GM23338 (cell line): ENCODE results near the gene HSPG2. TPM values are rescaled to one million over a fixed set of nuclear protein-coding genes. Genes with fewer than 3 reads are reported as not detected.

Experiments used
- ATAC-seq: fragments of 200-7000 bp; cut with Tn5 transposase; 3 replicates; pipeline ENCODE4 v1.9.1; 2020
- DNase-seq: peaks from one replicate; pipeline ENCODE4 v3.0.0-alpha.2; 2015; ENCODE audit warnings: low spot score
- H2AFZ ChIP-seq: fragments of 200-600 bp; sonication (generic); 2 replicates; pipeline ENCODE4 v1.8.0; 2016; ENCODE audit warnings: antibody characterized with exemption, mild to moderate bottlenecking, moderate library complexity
- H3F3A ChIP-seq: fragments of 200-600 bp; sonication (generic); replicated peaks from 2 replicates; pipeline ENCODE4 v1.8.0; 2017; ENCODE audit warnings: antibody characterized with exemption, mixed run types, low read depth
- H3K27ac ChIP-seq: fragments of 200-600 bp; sonication (generic); 2 replicates; pipeline ENCODE4 v1.6.1; 2016; ENCODE audit warnings: low read depth
- H3K27me3 ChIP-seq: fragments of 200-600 bp; sonication (generic); 2 replicates; pipeline ENCODE4 v1.8.0; 2016; ENCODE audit warnings: mild to moderate bottlenecking, mixed run types, moderate library complexity; ENCODE audit not compliant: insufficient read depth
- H3K36me3 ChIP-seq: fragments of 200-600 bp; sonication (generic); 2 replicates; pipeline ENCODE4 v1.8.0; 2016; ENCODE audit warnings: mild to moderate bottlenecking; ENCODE audit not compliant: insufficient read depth
- H3K4me1 ChIP-seq: fragments of 200-600 bp; sonication (generic); 2 replicates; pipeline ENCODE4 v1.8.0; 2016; ENCODE audit warnings: mild to moderate bottlenecking, moderate library complexity; ENCODE audit not compliant: insufficient read depth
- H3K4me2 ChIP-seq: fragments of 200-600 bp; sonication (generic); 2 replicates; pipeline ENCODE4 v1.7.1; 2017; ENCODE audit warnings: mixed run types
- H3K4me3 ChIP-seq: fragments of 200-600 bp; sonication (generic); 2 replicates; pipeline ENCODE4 v1.6.1; 2016; ENCODE audit warnings: mixed run types
- H3K79me2 ChIP-seq: fragments of 200-600 bp; sonication (generic); replicated peaks from 2 replicates; pipeline ENCODE4 v1.8.0; 2017; ENCODE audit warnings: mild to moderate bottlenecking; ENCODE audit not compliant: insufficient read depth
- H3K9me2 ChIP-seq: fragments of 200-600 bp; sonication (generic); 2 replicates; pipeline ENCODE4 v1.8.0; 2017; ENCODE audit not compliant: insufficient read depth
- H4K20me1 ChIP-seq: fragments of 200-600 bp; sonication (generic); replicated peaks from 2 replicates; pipeline ENCODE4 v1.8.0; 2017; ENCODE audit warnings: mild to moderate bottlenecking; ENCODE audit not compliant: insufficient read depth
- H3K27ac Mint-ChIP-seq: 2 replicates; pipeline ENCODE4 v1.8.0; 2020; ENCODE audit warnings: inconsistent platforms, mild to moderate bottlenecking, moderate library complexity, mixed read lengths
- H3K27me3 Mint-ChIP-seq: 3 replicates; pipeline ENCODE4 v1.8.0; 2022; ENCODE audit warnings: low read depth, mild to moderate bottlenecking, moderate library complexity, mixed read lengths, inconsistent platforms; ENCODE audit not compliant: insufficient read depth, poor library complexity
- H3K36me3 Mint-ChIP-seq: 3 replicates; pipeline ENCODE4 v1.8.0; 2021; ENCODE audit warnings: low read depth, mild to moderate bottlenecking, inconsistent platforms, moderate library complexity, mixed read lengths
- H3K4me1 Mint-ChIP-seq: 3 replicates; pipeline ENCODE4 v1.8.0; 2020; ENCODE audit warnings: mild to moderate bottlenecking, inconsistent platforms, mixed read lengths
- H3K4me3 Mint-ChIP-seq: 3 replicates; pipeline ENCODE4 v1.8.0; 2021; ENCODE audit warnings: moderate library complexity, mild to moderate bottlenecking, inconsistent platforms, mixed read lengths
- H3K9me3 Mint-ChIP-seq: 3 replicates; pipeline ENCODE4 v1.8.0; 2020; ENCODE audit warnings: moderate library complexity, mild to moderate bottlenecking, inconsistent platforms, mixed read lengths
- EZH2 ChIP-seq: fragments of 200-600 bp; sonication (generic); IDR thresholded peaks from one replicate; pipeline ENCODE4 v1.8.0; 2017; ENCODE audit warnings: antibody characterized with exemption, mild to moderate bottlenecking, low read depth; ENCODE audit not compliant: unreplicated experiment
- NANOG ChIP-seq: IDR thresholded peaks from 2 replicates; pipeline ENCODE4 v1.6.1; 2016; ENCODE audit warnings: antibody characterized with exemption, borderline replicate concordance
- POLR2AphosphoS5 ChIP-seq: IDR thresholded peaks from 2 replicates; pipeline ENCODE4 v1.6.1; 2016; ENCODE audit warnings: antibody characterized with exemption, low read depth
- REST ChIP-seq: IDR thresholded peaks from one replicate; pipeline ENCODE4 v1.6.1; 2018; ENCODE audit warnings: antibody characterized with exemption; ENCODE audit not compliant: unreplicated experiment
- STAT1 ChIP-seq: IDR thresholded peaks from one replicate; pipeline ENCODE4 v1.6.1; 2016; ENCODE audit warnings: antibody characterized with exemption; ENCODE audit not compliant: unreplicated experiment
- ZNF114 ChIP-seq: fragments of 250-450 bp; sonication (Bioruptor Pico); IDR thresholded peaks from 2 replicates; pipeline ENCODE4 v1.5.0; 2020; ENCODE audit warnings: mild to moderate bottlenecking, moderate library complexity
- polyA plus RNA-seq: library from polyadenylated mRNA; unstranded; fragments of >200 nt; fragmentation: Nextera tagmentation; extraction: Ambion mirVana; gene quantifications from 2 replicates; pipeline ENCODE4 v1.2.1, GENCODE V29; 2016
- total RNA-seq: library from RNA; depleted of rRNA; stranded (reverse); fragments of >200 nt; shearing (Covaris generic); gene quantifications from 2 replicates; pipeline ENCODE4 v1.2.3, GENCODE V29; 2014
- TF ChIP-seq, protein P1 (sequence below), 2 experiments: fragments of 200-600 bp in 1 of 2; sonication (generic) in 1 of 2; conservative IDR thresholded peaks; 2 replicates each; pipeline versions ENCODE4 v1.5.1 to v1.6.1; 2016 to 2017; ENCODE audit warnings: antibody characterized with exemption in 2 of 2, low read depth in 2 of 2, mild to moderate bottlenecking in 2 of 2, moderate library complexity in 1 of 2
- TF ChIP-seq, protein P2 (sequence below): fragments of 250-450 bp; sonication (Bioruptor Pico); IDR thresholded peaks from 2 replicates; pipeline ENCODE4 v1.5.0; 2020; ENCODE audit warnings: mild to moderate bottlenecking, moderate library complexity

HSPG2 gene
- total and polyA plus RNA-seq, 2 experiments from 2014 or later, result 14.9 to 70.8 TPM

DNA sequence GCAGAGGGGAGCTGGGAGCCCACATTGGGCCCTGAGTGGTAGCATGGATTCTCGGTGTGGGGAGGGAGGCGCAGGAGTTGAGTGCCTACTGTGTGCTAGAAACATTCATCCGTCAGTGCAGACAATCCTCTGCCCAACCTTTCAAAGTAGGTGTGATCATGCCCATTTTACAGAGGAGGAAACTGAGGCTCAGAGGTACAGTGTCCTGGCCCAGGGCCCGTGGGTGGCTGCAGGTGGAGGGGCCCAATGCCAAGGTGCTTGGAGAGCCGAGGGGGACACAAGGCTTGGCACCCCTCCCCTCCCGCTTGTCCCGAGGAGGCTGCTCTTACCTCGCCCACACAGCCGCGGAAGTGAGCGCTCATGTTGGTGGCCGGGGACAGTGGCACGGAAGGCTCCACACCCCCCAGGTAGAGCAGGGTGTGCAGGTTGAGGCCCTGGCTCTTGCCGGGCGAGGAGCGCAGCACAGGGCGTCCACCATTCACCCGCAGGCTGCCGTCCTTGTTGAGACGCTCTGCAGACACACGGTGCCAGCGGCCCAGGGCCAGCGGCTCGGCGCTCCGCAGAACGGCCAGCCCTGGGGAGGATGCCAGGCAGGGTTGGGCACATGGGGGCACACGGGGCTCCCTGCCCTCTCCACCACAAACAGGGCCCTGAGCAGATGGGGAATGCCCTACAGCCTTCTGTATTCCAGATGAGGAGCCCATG lies 108.5 kb downstream of the HSPG2 start:
- H3K27ac ChIP-seq, result no peak overlapping the region
- H3K4me2 ChIP-seq, result no peak overlapping the region
- no peaks in the 10 kb centered on the region for H3F3A ChIP-seq
- no peaks in the 10 kb centered on the region; the same call in 1 of the 2 replicates for H3K36me3 ChIP-seq
- Mint-ChIP-seq H3K4me3 (no peak overlapping the region), H3K4me1 (no peaks in the 10 kb centered on the region; the same call in 2 of the 3 replicates), H3K36me3 (peaks cover 43% of the 10 kb centered on the region), H3K9me3 (no peaks in the 10 kb centered on the region), H3K27ac (no peak overlapping the region), H3K27me3 (peaks cover 4% of the 10 kb centered on the region)
- no peaks in the 10 kb centered on the region for H3K4me1 ChIP-seq
- DNase-seq (no peak), ATAC-seq (no peak)
- H3K9me2 ChIP-seq, result no peaks in the 10 kb centered on the region
- no peak overlapping the region for H2AFZ ChIP-seq
- no peaks in the 10 kb centered on the region for H3K27me3 ChIP-seq
- H3K79me2 ChIP-seq, result no peaks in the 10 kb centered on the region
- no peaks in the 10 kb centered on the region for H4K20me1 ChIP-seq
- H3K4me3 ChIP-seq, result no peak overlapping the region
- no peak for TF ChIP-seq NANOG
- TF ChIP-seq, protein P1, sequence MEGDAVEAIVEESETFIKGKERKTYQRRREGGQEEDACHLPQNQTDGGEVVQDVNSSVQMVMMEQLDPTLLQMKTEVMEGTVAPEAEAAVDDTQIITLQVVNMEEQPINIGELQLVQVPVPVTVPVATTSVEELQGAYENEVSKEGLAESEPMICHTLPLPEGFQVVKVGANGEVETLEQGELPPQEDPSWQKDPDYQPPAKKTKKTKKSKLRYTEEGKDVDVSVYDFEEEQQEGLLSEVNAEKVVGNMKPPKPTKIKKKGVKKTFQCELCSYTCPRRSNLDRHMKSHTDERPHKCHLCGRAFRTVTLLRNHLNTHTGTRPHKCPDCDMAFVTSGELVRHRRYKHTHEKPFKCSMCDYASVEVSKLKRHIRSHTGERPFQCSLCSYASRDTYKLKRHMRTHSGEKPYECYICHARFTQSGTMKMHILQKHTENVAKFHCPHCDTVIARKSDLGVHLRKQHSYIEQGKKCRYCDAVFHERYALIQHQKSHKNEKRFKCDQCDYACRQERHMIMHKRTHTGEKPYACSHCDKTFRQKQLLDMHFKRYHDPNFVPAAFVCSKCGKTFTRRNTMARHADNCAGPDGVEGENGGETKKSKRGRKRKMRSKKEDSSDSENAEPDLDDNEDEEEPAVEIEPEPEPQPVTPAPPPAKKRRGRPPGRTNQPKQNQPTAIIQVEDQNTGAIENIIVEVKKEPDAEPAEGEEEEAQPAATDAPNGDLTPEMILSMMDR (conservative IDR thresholded peaks at IDR 0.05; ENCODE audit: low read depth in 2 of 2), result no peak
- no peak for TF ChIP-seq POLR2AphosphoS5
- no peak for TF ChIP-seq REST
- TF ChIP-seq, protein P2, sequence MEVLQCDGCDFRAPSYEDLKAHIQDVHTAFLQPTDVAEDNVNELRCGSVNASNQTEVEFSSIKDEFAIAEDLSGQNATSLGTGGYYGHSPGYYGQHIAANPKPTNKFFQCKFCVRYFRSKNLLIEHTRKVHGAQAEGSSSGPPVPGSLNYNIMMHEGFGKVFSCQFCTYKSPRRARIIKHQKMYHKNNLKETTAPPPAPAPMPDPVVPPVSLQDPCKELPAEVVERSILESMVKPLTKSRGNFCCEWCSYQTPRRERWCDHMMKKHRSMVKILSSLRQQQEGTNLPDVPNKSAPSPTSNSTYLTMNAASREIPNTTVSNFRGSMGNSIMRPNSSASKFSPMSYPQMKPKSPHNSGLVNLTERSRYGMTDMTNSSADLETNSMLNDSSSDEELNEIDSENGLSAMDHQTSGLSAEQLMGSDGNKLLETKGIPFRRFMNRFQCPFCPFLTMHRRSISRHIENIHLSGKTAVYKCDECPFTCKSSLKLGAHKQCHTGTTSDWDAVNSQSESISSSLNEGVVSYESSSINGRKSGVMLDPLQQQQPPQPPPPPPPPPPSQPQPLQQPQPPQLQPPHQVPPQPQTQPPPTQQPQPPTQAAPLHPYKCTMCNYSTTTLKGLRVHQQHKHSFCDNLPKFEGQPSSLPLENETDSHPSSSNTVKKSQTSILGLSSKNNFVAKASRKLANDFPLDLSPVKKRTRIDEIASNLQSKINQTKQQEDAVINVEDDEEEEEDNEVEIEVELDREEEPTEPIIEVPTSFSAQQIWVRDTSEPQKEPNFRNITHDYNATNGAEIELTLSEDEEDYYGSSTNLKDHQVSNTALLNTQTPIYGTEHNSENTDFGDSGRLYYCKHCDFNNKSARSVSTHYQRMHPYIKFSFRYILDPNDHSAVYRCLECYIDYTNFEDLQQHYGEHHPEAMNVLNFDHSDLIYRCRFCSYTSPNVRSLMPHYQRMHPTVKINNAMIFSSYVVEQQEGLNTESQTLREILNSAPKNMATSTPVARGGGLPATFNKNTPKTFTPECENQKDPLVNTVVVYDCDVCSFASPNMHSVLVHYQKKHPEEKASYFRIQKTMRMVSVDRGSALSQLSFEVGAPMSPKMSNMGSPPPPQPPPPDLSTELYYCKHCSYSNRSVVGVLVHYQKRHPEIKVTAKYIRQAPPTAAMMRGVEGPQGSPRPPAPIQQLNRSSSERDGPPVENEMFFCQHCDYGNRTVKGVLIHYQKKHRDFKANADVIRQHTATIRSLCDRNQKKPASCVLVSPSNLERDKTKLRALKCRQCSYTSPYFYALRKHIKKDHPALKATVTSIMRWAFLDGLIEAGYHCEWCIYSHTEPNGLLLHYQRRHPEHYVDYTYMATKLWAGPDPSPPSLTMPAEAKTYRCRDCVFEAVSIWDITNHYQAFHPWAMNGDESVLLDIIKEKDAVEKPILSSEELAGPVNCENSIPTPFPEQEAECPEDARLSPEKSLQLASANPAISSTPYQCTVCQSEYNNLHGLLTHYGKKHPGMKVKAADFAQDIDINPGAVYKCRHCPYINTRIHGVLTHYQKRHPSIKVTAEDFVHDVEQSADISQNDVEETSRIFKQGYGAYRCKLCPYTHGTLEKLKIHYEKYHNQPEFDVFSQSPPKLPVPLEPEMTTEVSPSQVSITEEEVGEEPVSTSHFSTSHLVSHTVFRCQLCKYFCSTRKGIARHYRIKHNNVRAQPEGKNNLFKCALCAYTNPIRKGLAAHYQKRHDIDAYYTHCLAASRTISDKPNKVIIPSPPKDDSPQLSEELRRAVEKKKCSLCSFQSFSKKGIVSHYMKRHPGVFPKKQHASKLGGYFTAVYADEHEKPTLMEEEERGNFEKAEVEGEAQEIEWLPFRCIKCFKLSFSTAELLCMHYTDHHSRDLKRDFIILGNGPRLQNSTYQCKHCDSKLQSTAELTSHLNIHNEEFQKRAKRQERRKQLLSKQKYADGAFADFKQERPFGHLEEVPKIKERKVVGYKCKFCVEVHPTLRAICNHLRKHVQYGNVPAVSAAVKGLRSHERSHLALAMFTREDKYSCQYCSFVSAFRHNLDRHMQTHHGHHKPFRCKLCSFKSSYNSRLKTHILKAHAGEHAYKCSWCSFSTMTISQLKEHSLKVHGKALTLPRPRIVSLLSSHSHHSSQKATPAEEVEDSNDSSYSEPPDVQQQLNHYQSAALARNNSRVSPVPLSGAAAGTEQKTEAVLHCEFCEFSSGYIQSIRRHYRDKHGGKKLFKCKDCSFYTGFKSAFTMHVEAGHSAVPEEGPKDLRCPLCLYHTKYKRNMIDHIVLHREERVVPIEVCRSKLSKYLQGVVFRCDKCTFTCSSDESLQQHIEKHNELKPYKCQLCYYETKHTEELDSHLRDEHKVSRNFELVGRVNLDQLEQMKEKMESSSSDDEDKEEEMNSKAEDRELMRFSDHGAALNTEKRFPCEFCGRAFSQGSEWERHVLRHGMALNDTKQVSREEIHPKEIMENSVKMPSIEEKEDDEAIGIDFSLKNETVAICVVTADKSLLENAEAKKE (CRISPR knock-in tag), result no peak
- TF ChIP-seq ZNF114 (CRISPR knock-in tag), result no peak
- TF ChIP-seq STAT1, result no peak
- no peak for TF ChIP-seq EZH2
